ENCODE results near the gene ALK.

DNA sequence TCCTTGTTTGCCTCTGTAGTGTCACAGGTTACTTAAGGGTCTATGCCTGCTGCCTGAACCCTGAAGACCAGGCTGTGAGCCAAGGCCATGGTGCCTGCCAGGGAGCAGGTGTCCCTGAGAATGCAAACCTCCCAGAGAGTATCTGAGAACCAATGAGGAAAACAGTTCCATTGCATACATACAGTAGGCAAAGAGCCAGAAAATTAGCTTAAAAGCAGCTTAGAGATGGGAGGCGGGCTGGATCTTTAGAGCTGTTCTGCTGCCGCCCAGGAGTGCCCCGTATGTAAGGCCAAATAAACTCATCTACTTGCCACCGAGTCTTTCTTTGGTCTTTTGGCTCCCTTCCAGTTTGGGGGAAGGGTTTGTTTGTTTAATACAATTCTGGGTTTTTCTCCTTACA is 478.2 kb downstream of the ALK start:
- TF ChIP-seq SUZ12 (IDR thresholded peaks at IDR 0.05; ENCODE audit: extremely low read depth, insufficient read depth, insufficient read length) = no peak
- no peak for TF ChIP-seq ZNF274 (IDR thresholded peaks at IDR 0.05; ENCODE audit: low read depth, low read length)

Data from NT2/D1 (cell line).